Measurements from ENCODE around the gene DLG2. TPM values are rescaled to one million over a fixed set of nuclear protein-coding genes. Genes with fewer than 3 reads are reported as not detected.
"Not testable (repeated sequence)": the region's sequence is repeated elsewhere in the genome, so short reads cannot be mapped to it uniquely, and the experiment has no call there.

The DLG2 gene
- total RNA-seq, 2 donors from 2014 or later, result 3.8 to 16.4 TPM

DNA sequence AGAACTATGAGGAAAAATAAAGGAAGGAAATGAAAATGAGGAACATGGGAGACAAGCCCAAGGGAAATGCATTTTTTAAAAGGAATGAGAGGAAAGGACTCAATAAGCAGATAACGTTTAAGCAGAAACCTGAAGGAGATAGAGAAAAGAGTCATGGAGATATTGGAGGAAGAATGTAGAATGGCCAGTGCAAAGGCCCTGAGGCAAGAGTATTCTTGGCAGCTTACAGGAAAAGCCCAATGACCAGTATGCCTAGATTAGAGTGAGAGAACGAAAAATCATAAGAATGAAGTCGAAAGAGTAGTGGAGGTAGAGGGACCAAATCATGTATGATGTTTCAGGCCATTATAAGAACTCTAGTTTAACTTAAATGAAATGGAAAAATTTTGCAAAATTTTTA, 220.3 kb downstream of the DLG2 start:
- Histone ChIP-seq H3K9me3 (peaks cover 5% of the 10 kb centered on the region), H3K36me3 (no peaks in the 10 kb centered on the region), H3K27me3 (replicated peaks; ENCODE audit: insufficient read depth) (no peaks in the 10 kb centered on the region), H3K27ac (no peak overlapping the region), H3K4me3 (no peak overlapping the region), H3K4me1 (ENCODE audit: control insufficient read depth in 1 of 2, low read depth in 2 of 2) (no peaks in the 10 kb centered on the region)
- TF ChIP-seq, protein P1, sequence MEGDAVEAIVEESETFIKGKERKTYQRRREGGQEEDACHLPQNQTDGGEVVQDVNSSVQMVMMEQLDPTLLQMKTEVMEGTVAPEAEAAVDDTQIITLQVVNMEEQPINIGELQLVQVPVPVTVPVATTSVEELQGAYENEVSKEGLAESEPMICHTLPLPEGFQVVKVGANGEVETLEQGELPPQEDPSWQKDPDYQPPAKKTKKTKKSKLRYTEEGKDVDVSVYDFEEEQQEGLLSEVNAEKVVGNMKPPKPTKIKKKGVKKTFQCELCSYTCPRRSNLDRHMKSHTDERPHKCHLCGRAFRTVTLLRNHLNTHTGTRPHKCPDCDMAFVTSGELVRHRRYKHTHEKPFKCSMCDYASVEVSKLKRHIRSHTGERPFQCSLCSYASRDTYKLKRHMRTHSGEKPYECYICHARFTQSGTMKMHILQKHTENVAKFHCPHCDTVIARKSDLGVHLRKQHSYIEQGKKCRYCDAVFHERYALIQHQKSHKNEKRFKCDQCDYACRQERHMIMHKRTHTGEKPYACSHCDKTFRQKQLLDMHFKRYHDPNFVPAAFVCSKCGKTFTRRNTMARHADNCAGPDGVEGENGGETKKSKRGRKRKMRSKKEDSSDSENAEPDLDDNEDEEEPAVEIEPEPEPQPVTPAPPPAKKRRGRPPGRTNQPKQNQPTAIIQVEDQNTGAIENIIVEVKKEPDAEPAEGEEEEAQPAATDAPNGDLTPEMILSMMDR (IDR thresholded peaks at IDR 0.05), result no peak
- DNase-seq (ENCODE audit: low spot score) (no peak), ATAC-seq (ENCODE audit: insufficient number of reproducible peaks, low FRiP score, low read depth) (no peak)

DNA sequence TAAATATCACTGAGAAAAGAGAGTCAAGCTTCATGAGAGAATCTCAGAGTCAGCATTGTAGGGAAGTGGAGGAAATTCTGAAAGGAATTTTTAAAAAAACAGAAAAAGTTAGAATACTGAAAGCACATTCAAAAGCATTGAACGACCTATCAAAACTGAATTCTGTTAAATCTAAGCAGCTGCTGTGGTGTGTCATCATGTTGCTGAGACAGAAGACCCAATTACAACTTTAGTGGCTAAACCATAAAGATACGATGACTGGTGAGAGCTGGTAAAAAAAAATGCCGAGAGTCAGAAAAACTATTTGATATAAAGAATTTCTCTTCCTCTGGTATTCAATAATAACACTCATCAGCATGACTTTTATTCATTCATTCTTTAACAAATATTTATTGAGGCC, 220.8 kb downstream of the DLG2 start:
- no peak for ATAC-seq (ENCODE audit: insufficient number of reproducible peaks, low FRiP score, low read depth)
- Histone ChIP-seq H3K27me3 (replicated peaks; ENCODE audit: insufficient read depth) (no peaks in the 10 kb centered on the region), H3K36me3 (no peaks in the 10 kb centered on the region), H3K4me1 (ENCODE audit: control insufficient read depth in 1 of 2, low read depth in 2 of 2) (no peaks in the 10 kb centered on the region), H3K4me3 (no peak overlapping the region), H3K27ac (no peak overlapping the region), H3K9me3 (peaks cover 5% of the 10 kb centered on the region)
- no peak for DNase-seq (ENCODE audit: low spot score)
- TF ChIP-seq, protein P1 (IDR thresholded peaks at IDR 0.05), result no peak

DNA sequence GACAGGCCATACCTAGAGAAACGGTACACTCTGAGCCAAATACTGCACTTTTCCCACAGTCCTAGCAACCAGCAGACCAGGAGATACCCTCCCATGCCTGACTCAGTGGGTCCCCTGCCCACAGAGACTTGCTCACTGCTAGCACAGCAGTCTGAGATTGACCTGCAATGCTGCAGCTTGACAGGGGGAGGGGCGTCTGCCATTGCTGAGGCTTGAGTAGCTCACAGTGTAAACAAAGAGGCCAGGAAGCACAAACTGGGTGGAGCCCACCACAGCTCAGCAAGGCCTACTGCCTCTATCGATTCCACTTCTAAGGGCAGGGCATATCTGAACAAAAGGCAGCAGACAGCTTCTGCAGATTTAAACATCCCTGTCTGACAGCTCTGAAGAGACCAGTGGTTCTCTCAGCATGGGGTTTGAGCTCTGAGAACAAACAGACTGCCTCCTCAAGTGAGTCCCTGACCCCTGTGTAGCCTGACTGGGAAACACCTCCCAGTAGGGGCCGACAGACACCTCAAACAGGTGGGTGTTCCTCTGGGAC, 231.6 kb downstream of the DLG2 start:
- DNase-seq (ENCODE audit: low spot score); H3K4me3 ChIP-seq; H3K9me3 ChIP-seq; ATAC-seq (ENCODE audit: insufficient number of reproducible peaks, low FRiP score, low read depth); H3K36me3 ChIP-seq; H3K27me3 ChIP-seq (replicated peaks; ENCODE audit: insufficient read depth); H3K27ac ChIP-seq; H3K4me1 ChIP-seq (ENCODE audit: control insufficient read depth in 1 of 2, low read depth in 2 of 2): not testable (repeated sequence)

- no peak for ATAC-seq (ENCODE audit: insufficient number of reproducible peaks, low FRiP score, low read depth)
- Histone ChIP-seq H3K9me3 (peaks cover 4% of the 10 kb centered on the region), H3K4me1 (ENCODE audit: control insufficient read depth in 1 of 2, low read depth in 2 of 2) (no peaks in the 10 kb centered on the region), H3K4me3 (no peak overlapping the region), H3K36me3 (no peaks in the 10 kb centered on the region), H3K27ac (no peak overlapping the region), H3K27me3 (replicated peaks; ENCODE audit: insufficient read depth) (no peaks in the 10 kb centered on the region)
- no peak for DNase-seq (ENCODE audit: low spot score)
- TF ChIP-seq, protein P1 (IDR thresholded peaks at IDR 0.05), result no peak
Measured at GRCh38 chr11:85394283-85394682, 232.9 kb downstream of the DLG2 start.

- no peaks in the 10 kb centered on the region for H3K27me3 ChIP-seq (replicated peaks; ENCODE audit: insufficient read depth)
- H3K36me3 ChIP-seq, result no peaks in the 10 kb centered on the region
- H3K9me3 ChIP-seq, result peaks cover 4% of the 10 kb centered on the region
- no peak overlapping the region for H3K27ac ChIP-seq
- H3K4me1 ChIP-seq (ENCODE audit: control insufficient read depth in 1 of 2, low read depth in 2 of 2), result no peaks in the 10 kb centered on the region
- DNase-seq (ENCODE audit: low spot score) (no peak), ATAC-seq (ENCODE audit: insufficient number of reproducible peaks, low FRiP score, low read depth) (no peak)
- no peak overlapping the region for H3K4me3 ChIP-seq
- TF ChIP-seq, protein P1 (IDR thresholded peaks at IDR 0.05), result no peak
Measured at GRCh38 chr11:85391141-85391540, 236.0 kb downstream of the DLG2 start.

DNA sequence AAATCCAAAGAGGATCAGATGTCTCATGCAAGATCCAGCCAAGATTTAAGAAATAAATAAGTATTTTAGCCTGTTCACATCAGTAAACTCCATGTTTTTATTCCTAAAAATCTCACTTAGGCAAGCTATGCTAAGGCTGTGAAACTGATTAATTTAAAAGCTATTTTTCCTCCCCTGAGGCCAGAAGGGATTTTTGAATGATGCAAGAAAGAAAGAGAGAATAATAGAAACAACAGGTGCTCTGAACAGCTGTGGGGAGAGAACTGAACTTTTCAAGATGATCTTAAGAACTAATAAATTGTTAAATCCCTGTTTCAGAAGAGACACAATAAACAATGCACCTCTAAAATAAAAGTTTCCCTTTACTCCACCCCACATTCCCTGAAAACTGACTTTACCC, 241.6 kb downstream of the DLG2 start:
- H3K36me3 ChIP-seq, result no peaks in the 10 kb centered on the region
- TF ChIP-seq, protein P1 (IDR thresholded peaks at IDR 0.05), result no peak
- no peaks in the 10 kb centered on the region for H3K27me3 ChIP-seq (replicated peaks; ENCODE audit: insufficient read depth)
- ATAC-seq (ENCODE audit: insufficient number of reproducible peaks, low FRiP score, low read depth) (no peak), DNase-seq (ENCODE audit: low spot score) (no peak)
- peaks cover 11% of the 10 kb centered on the region for H3K9me3 ChIP-seq
- no peak overlapping the region for H3K4me3 ChIP-seq
- no peak overlapping the region for H3K27ac ChIP-seq
- no peaks in the 10 kb centered on the region for H3K4me1 ChIP-seq (ENCODE audit: control insufficient read depth in 1 of 2, low read depth in 2 of 2)

Measured in thoracic aorta (tissue), 2 donors.